ENCODE data around the gene TMEM239. TPM values are rescaled to one million over a fixed set of nuclear protein-coding genes. Genes with fewer than 3 reads are reported as not detected.

The TMEM239 gene
- polyA plus RNA-seq, 1 donor from 2014 or later: not detected

DNA sequence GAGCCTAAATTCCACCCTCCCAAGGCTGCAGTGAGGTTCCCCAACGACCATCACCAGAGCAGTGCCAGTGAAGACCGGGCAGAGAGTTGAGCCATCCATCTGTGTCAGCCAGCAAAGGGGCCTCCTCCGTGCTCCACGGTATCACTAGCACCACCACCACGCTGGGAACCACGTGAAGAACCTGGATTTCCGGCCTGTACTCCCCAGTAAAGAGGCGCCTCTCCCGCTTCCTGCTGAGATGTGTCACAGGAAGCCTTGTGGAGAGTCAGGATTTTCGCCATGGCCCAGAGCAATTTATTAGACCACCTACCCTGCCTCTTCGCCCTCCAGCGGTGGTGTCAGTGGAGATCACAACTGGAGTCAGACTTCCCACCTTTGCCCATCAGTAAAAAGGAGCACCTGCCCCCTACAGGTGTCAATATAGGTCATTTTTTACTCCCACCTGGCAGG is 44.5 kb upstream of the TMEM239 start:
- Histone ChIP-seq H3F3A (ENCODE audit: insufficient read depth, low read length, poor library complexity, severe bottlenecking) (no peaks in the 10 kb centered on the region), H3K9ac (ENCODE audit: low read length) (no peak overlapping the region), H3K79me2 (replicated peaks; ENCODE audit: insufficient read depth, low read length) (no peaks in the 10 kb centered on the region), H3K9me2 (ENCODE audit: insufficient read depth, low read length) (no peaks in the 10 kb centered on the region), H3K9me3 (ENCODE audit: low read length) (no peaks in the 10 kb centered on the region), H2AFZ (ENCODE audit: low read depth, low read length) (no peak overlapping the region), H3K27me3 (ENCODE audit: insufficient read depth, low read depth, low read length) (no peaks in the 10 kb centered on the region), H4K20me1 (ENCODE audit: insufficient read depth) (no peaks in the 10 kb centered on the region), H3K4me2 (ENCODE audit: low read length) (no peak overlapping the region), H3K27ac (ENCODE audit: low read length) (no peak overlapping the region), H3K4me3 (ENCODE audit: low read length) (no peak overlapping the region), H3K36me3 (ENCODE audit: insufficient read depth, low read length) (no peaks in the 10 kb centered on the region)
- no peak for TF ChIP-seq EP300 (conservative IDR thresholded peaks at IDR 0.05; ENCODE audit: poor library complexity, severe bottlenecking)
- TF ChIP-seq RAD21 (conservative IDR thresholded peaks at IDR 0.05): no peak
- no peak for TF ChIP-seq SMC3 (conservative IDR thresholded peaks at IDR 0.05; ENCODE audit: poor library complexity)
- TF ChIP-seq TAF1 (IDR thresholded peaks at IDR 0.05; ENCODE audit: low read depth): no peak
- TF ChIP-seq, protein P1, sequence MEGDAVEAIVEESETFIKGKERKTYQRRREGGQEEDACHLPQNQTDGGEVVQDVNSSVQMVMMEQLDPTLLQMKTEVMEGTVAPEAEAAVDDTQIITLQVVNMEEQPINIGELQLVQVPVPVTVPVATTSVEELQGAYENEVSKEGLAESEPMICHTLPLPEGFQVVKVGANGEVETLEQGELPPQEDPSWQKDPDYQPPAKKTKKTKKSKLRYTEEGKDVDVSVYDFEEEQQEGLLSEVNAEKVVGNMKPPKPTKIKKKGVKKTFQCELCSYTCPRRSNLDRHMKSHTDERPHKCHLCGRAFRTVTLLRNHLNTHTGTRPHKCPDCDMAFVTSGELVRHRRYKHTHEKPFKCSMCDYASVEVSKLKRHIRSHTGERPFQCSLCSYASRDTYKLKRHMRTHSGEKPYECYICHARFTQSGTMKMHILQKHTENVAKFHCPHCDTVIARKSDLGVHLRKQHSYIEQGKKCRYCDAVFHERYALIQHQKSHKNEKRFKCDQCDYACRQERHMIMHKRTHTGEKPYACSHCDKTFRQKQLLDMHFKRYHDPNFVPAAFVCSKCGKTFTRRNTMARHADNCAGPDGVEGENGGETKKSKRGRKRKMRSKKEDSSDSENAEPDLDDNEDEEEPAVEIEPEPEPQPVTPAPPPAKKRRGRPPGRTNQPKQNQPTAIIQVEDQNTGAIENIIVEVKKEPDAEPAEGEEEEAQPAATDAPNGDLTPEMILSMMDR (IDR thresholded peaks at IDR 0.05; ENCODE audit: poor library complexity, severe bottlenecking): no peak
- TF ChIP-seq POLR2AphosphoS5 (IDR thresholded peaks at IDR 0.05): no peak
- TF ChIP-seq, protein P2, sequence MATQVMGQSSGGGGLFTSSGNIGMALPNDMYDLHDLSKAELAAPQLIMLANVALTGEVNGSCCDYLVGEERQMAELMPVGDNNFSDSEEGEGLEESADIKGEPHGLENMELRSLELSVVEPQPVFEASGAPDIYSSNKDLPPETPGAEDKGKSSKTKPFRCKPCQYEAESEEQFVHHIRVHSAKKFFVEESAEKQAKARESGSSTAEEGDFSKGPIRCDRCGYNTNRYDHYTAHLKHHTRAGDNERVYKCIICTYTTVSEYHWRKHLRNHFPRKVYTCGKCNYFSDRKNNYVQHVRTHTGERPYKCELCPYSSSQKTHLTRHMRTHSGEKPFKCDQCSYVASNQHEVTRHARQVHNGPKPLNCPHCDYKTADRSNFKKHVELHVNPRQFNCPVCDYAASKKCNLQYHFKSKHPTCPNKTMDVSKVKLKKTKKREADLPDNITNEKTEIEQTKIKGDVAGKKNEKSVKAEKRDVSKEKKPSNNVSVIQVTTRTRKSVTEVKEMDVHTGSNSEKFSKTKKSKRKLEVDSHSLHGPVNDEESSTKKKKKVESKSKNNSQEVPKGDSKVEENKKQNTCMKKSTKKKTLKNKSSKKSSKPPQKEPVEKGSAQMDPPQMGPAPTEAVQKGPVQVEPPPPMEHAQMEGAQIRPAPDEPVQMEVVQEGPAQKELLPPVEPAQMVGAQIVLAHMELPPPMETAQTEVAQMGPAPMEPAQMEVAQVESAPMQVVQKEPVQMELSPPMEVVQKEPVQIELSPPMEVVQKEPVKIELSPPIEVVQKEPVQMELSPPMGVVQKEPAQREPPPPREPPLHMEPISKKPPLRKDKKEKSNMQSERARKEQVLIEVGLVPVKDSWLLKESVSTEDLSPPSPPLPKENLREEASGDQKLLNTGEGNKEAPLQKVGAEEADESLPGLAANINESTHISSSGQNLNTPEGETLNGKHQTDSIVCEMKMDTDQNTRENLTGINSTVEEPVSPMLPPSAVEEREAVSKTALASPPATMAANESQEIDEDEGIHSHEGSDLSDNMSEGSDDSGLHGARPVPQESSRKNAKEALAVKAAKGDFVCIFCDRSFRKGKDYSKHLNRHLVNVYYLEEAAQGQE (IDR thresholded peaks at IDR 0.05; ENCODE audit: borderline replicate concordance): no peak
- no peak for TF ChIP-seq MXI1 (conservative IDR thresholded peaks at IDR 0.05; ENCODE audit: poor library complexity, severe bottlenecking)
- no peak for TF ChIP-seq EZH2 (IDR thresholded peaks at IDR 0.05; ENCODE audit: borderline replicate concordance, insufficient read depth, low read length, poor library complexity, severe bottlenecking)

DNA sequence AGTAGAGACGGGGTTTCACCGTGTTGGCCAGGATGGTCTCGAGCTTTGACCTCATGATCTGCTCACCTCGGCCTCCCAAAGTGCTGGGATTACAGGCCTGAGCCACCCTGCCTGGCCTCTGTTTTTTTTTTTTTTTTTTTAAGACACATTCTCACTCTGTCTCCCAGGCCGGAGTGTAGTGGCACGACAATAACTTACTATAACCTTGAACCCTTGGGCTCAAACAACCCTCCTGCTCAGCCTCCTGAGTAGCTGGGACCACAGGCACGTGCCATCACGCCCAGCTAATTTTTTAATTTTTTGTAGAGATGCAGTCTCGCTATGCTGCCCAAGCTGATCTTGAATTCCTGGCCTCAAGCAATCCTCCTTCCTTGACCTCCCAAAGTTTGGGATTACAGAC is 42.4 kb upstream of the TMEM239 start:
- no peaks in the 10 kb centered on the region for H3K9me3 ChIP-seq (ENCODE audit: low read length)
- no peaks in the 10 kb centered on the region for H3K9me2 ChIP-seq (ENCODE audit: insufficient read depth, low read length)
- H3K27me3 ChIP-seq (ENCODE audit: insufficient read depth, low read depth, low read length): no peaks in the 10 kb centered on the region
- no peak overlapping the region for H3K9ac ChIP-seq (ENCODE audit: low read length)
- no peak overlapping the region for H3K4me3 ChIP-seq (ENCODE audit: low read length)
- H3F3A ChIP-seq (ENCODE audit: insufficient read depth, low read length, poor library complexity, severe bottlenecking): no peaks in the 10 kb centered on the region
- H3K79me2 ChIP-seq (replicated peaks; ENCODE audit: insufficient read depth, low read length): no peaks in the 10 kb centered on the region
- H4K20me1 ChIP-seq (ENCODE audit: insufficient read depth): no peaks in the 10 kb centered on the region
- H3K4me2 ChIP-seq (ENCODE audit: low read length): no peak overlapping the region
- no peak overlapping the region for H3K27ac ChIP-seq (ENCODE audit: low read length)
- no peaks in the 10 kb centered on the region for H3K36me3 ChIP-seq (ENCODE audit: insufficient read depth, low read length)
- H2AFZ ChIP-seq (ENCODE audit: low read depth, low read length): no peak overlapping the region
- no peak for TF ChIP-seq SMC3 (conservative IDR thresholded peaks at IDR 0.05; ENCODE audit: poor library complexity)
- TF ChIP-seq, protein P2 (IDR thresholded peaks at IDR 0.05; ENCODE audit: borderline replicate concordance): no peak
- TF ChIP-seq EZH2 (IDR thresholded peaks at IDR 0.05; ENCODE audit: borderline replicate concordance, insufficient read depth, low read length, poor library complexity, severe bottlenecking): no peak
- TF ChIP-seq, protein P1 (IDR thresholded peaks at IDR 0.05; ENCODE audit: poor library complexity, severe bottlenecking): no peak
- no peak for TF ChIP-seq POLR2AphosphoS5 (IDR thresholded peaks at IDR 0.05)
- no peak for TF ChIP-seq MXI1 (conservative IDR thresholded peaks at IDR 0.05; ENCODE audit: poor library complexity, severe bottlenecking)
- TF ChIP-seq TAF1 (IDR thresholded peaks at IDR 0.05; ENCODE audit: low read depth): no peak
- no peak for TF ChIP-seq EP300 (conservative IDR thresholded peaks at IDR 0.05; ENCODE audit: poor library complexity, severe bottlenecking)
- no peak for TF ChIP-seq RAD21 (conservative IDR thresholded peaks at IDR 0.05)

Measured in neural cell (in vitro differentiated cells).